SK-N-SH (cell line): ENCODE data around the gene PIAS1. TPM values are rescaled to one million over a fixed set of nuclear protein-coding genes. Genes with fewer than 3 reads are reported as not detected.

Experiments
- CTCF ChIA-PET: fragments of 300-600, 350-600 bp; formaldehyde crosslinking; extraction: SDS; loops from one replicate; lab custom pipeline; 2021; lab: Yijun Ruan, JAX
- POLR2A ChIA-PET: fragments of 350-600 bp; sonication (Branson Sonifier 250); formaldehyde crosslinking; extraction: SDS; loops from one replicate; lab custom pipeline; 2020; ENCODE audit warnings: antibody characterized with exemption, inconsistent platforms; lab: Yijun Ruan, JAX
- DNase-seq: peaks from one replicate; pipeline ENCODE4 v3.0.0; 2012
- H2AFZ ChIP-seq: fragments of 200-600 bp; sonication (generic); 2 replicates; pipeline ENCODE4 v1.8.1; 2016; ENCODE audit warnings: antibody characterized with exemption, mild to moderate bottlenecking, low read depth
- H3F3A ChIP-seq: fragments of 200-600 bp; sonication (generic); replicated peaks from 2 replicates; pipeline ENCODE3; 2016; ENCODE audit warnings: antibody characterized with exemption, mild to moderate bottlenecking; ENCODE audit not compliant: insufficient read depth
- H3K27ac ChIP-seq, 2 experiments: fragments of 200-500 bp in 1 of 2; fragments of 200-600 bp in 1 of 2; sonication (Bioruptor generic) in 1 of 2; sonication (generic), shearing (Covaris generic) in 1 of 2; 2 replicates each; pipeline versions ENCODE4 v1.5.1 to v1.6.1; 2014 to 2016; ENCODE audit warnings: low read depth in 2 of 2, inconsistent platforms in 1 of 2, low read length in 1 of 2, mild to moderate bottlenecking in 1 of 2, mixed read lengths in 1 of 2
- H3K27me3 ChIP-seq: fragments of 200-600 bp; sonication (generic), shearing (Covaris generic); 2 replicates; pipeline ENCODE4 v1.6.1; 2016; ENCODE audit warnings: mixed run types; ENCODE audit not compliant: insufficient read depth
- H3K36me3 ChIP-seq, 2 experiments: fragments of 200-500 bp in 1 of 2; fragments of 200-600 bp in 1 of 2; sonication (Bioruptor generic) in 1 of 2; sonication (generic) in 1 of 2; replicated peaks in 1 of 2; 2 replicates each; pipeline versions ENCODE3 to v1.5.1; 2014 to 2016; ENCODE audit warnings: low read length in 1 of 2, mild to moderate bottlenecking in 1 of 2; ENCODE audit not compliant: insufficient read depth in 2 of 2, control insufficient read depth in 1 of 2
- H3K4me1 ChIP-seq, 2 experiments: fragments of 200-500 bp in 1 of 2; fragments of 200-600 bp in 1 of 2; sonication (Bioruptor generic) in 1 of 2; sonication (generic), shearing (Covaris generic) in 1 of 2; 2 replicates each; pipeline versions ENCODE4 v1.5.1 to v1.6.1; 2014 to 2016; ENCODE audit warnings: low read depth in 1 of 2, low read length in 1 of 2, mixed run types in 1 of 2; ENCODE audit not compliant: insufficient read depth in 2 of 2, control insufficient read depth in 1 of 2
- H3K4me2 ChIP-seq: fragments of 200-600 bp; sonication (generic), shearing (Covaris generic); 2 replicates; pipeline ENCODE4 v1.6.1; 2017; ENCODE audit warnings: mixed run types
- H3K4me3 ChIP-seq, 2 experiments: fragments of 200-500 bp in 1 of 2; fragments of 200-600 bp in 1 of 2; sonication (Bioruptor generic) in 1 of 2; sonication (generic), shearing (Covaris generic) in 1 of 2; 2 replicates each; pipeline versions ENCODE4 v1.5.1 to v1.8.1; 2014 to 2016; ENCODE audit warnings: low read depth in 2 of 2, inconsistent platforms in 1 of 2, low read length in 1 of 2, mild to moderate bottlenecking in 1 of 2, mixed read lengths in 1 of 2, moderate library complexity in 1 of 2
- H3K79me2 ChIP-seq: fragments of 200-600 bp; sonication (generic); 2 replicates; pipeline ENCODE4 v1.8.1; 2017; ENCODE audit warnings: mild to moderate bottlenecking; ENCODE audit not compliant: insufficient read depth
- H3K9ac ChIP-seq: fragments of 200-600 bp; sonication (generic); 2 replicates; pipeline ENCODE4 v1.6.1; 2017; ENCODE audit warnings: mixed run types
- H3K9me2 ChIP-seq: fragments of 200-600 bp; sonication (generic); 2 replicates; pipeline ENCODE4 v1.6.1; 2017; ENCODE audit warnings: mixed run types
- H3K9me3 ChIP-seq: fragments of 200-600 bp; sonication (generic); 2 replicates; pipeline ENCODE4 v1.6.1; 2017; ENCODE audit warnings: mixed run types, mild to moderate bottlenecking, moderate library complexity
- H4K20me1 ChIP-seq: fragments of 200-600 bp; sonication (generic); 2 replicates; pipeline ENCODE4 v1.6.1; 2017; ENCODE audit warnings: mild to moderate bottlenecking, mixed run types; ENCODE audit not compliant: insufficient read depth
- CHD2 ChIP-seq: fragments of 150-350 bp; IDR thresholded peaks from 2 replicates; pipeline ENCODE4 v1.6.1; 2018; ENCODE audit warnings: low read length; ENCODE audit not compliant: partially characterized antibody
- ELF1 ChIP-seq: IDR thresholded peaks from 2 replicates; pipeline ENCODE4 v1.4.0; 2012
- EP300 ChIP-seq, 2 experiments: IDR thresholded peaks; 2 replicates each; pipeline versions ENCODE4 v1.4.0 to v1.6.1; 2012; ENCODE audit warnings: borderline replicate concordance in 1 of 2, low read depth in 1 of 2, low read length in 1 of 2
- FOSL2 ChIP-seq: IDR thresholded peaks from 2 replicates; pipeline ENCODE4 v1.4.0; 2012; ENCODE audit warnings: low read depth, mild to moderate bottlenecking, moderate library complexity, borderline replicate concordance
- FOXM1 ChIP-seq: IDR thresholded peaks from 2 replicates; pipeline ENCODE4 v1.4.0; 2012; ENCODE audit warnings: low read depth, mild to moderate bottlenecking
- GABPA ChIP-seq: IDR thresholded peaks from 2 replicates; pipeline ENCODE4 v1.4.0; 2012; ENCODE audit warnings: low read depth, mild to moderate bottlenecking
- JUND ChIP-seq: IDR thresholded peaks from 2 replicates; pipeline ENCODE4 v1.4.0; 2012
- MAX ChIP-seq: IDR thresholded peaks from 2 replicates; pipeline ENCODE4 v1.4.0; 2012; ENCODE audit warnings: low read depth
- MEF2A ChIP-seq: IDR thresholded peaks from 2 replicates; pipeline ENCODE4 v1.4.0; 2012; ENCODE audit warnings: low read depth, borderline replicate concordance
- MXI1 ChIP-seq: IDR thresholded peaks from 2 replicates; pipeline ENCODE4 v1.6.1; 2012; ENCODE audit warnings: mild to moderate bottlenecking, low read depth, low read length, improper control_type of control experiment
- NFIC ChIP-seq: IDR thresholded peaks from 2 replicates; pipeline ENCODE4 v1.4.0; 2012; ENCODE audit warnings: borderline replicate concordance
- PBX3 ChIP-seq: IDR thresholded peaks from 2 replicates; pipeline ENCODE4; 2012
- POLR2AphosphoS5 ChIP-seq: IDR thresholded peaks from 2 replicates; pipeline ENCODE4 v1.6.1; 2012; ENCODE audit warnings: low read depth, low read length
- RCOR1 ChIP-seq: fragments of 150-350 bp; IDR thresholded peaks from 2 replicates; pipeline ENCODE4 v1.6.1; 2017; ENCODE audit warnings: antibody characterized with exemption, low read length
- RFX5 ChIP-seq: IDR thresholded peaks from 2 replicates; pipeline ENCODE4 v1.6.1; 2012; ENCODE audit warnings: mild to moderate bottlenecking, improper control_type of control experiment, low read length
- TCF12 ChIP-seq: IDR thresholded peaks from 2 replicates; pipeline ENCODE4 v1.4.0; 2012
- TEAD4 ChIP-seq: IDR thresholded peaks from 2 replicates; pipeline ENCODE4 v1.4.0; 2012; ENCODE audit warnings: mild to moderate bottlenecking, borderline replicate concordance; ENCODE audit not compliant: insufficient read depth
- USF2 ChIP-seq: fragments of 150-350 bp; IDR thresholded peaks from 2 replicates; pipeline ENCODE4 v1.6.1; 2017; ENCODE audit warnings: antibody characterized with exemption, low read length, low read depth, borderline replicate concordance
- YY1 ChIP-seq: IDR thresholded peaks from 2 replicates; pipeline ENCODE4 v1.4.0; 2012; ENCODE audit warnings: low read depth, mild to moderate bottlenecking
- WGBS: methylation state at CpG from one replicate; pipeline ENCODE4 v1.1.6; 2017; ENCODE audit warnings: low lambda C conversion rate; 5-methylcytosine and 5-hydroxymethylcytosine counted together
- polyA plus RNA-seq, 3 experiments: library from polyadenylated mRNA; depleted of rRNA; stranded (reverse); fragments of >200 nt; gene quantifications; 2 replicates each; pipeline ENCODE4 v1.2.3, GENCODE V29; 2012

The PIAS1 gene
- polyA plus RNA-seq, 1 of the 3 experiments (the other 2 are of a cell fraction): 9.0 TPM

GRCh38 chr15:68173119-68173518 lies 119.0 kb downstream of the PIAS1 start:
- CTCF ChIA-PET: interaction anchor here (0.6 to 1.7 kb wide), 2 partner anchors 18 to 42 kb away, joined by 3 to 4 read pairs; no protein-coding TSS in a partner anchor
- H3K4me2 ChIP-seq: no peak overlapping the region
- no peak for DNase-seq
- H3K4me3 ChIP-seq: no peak overlapping the region
- H3K27ac ChIP-seq: no peak overlapping the region
- WGBS: 99% methylated on average over 4 of the region's 4 CpGs
- H3K36me3 ChIP-seq: peaks cover 27% of the 10 kb centered on the region in 2 experiments
- no peak overlapping the region for H3K9ac ChIP-seq
- H3K9me2 ChIP-seq: no peaks in the 10 kb centered on the region
- H3K79me2 ChIP-seq: no peaks in the 10 kb centered on the region
- no peaks in the 10 kb centered on the region for H3K9me3 ChIP-seq
- no peaks in the 10 kb centered on the region for H3K27me3 ChIP-seq
- no peaks in the 10 kb centered on the region for H3F3A ChIP-seq
- POLR2A ChIA-PET: no interaction called here
- H3K4me1 ChIP-seq: peaks cover 0 to 2% of the 10 kb centered on the region in 2 experiments; a peak in 1 of 4 replicates
- TF ChIP-seq USF2 (no peak), MEF2A (no peak), FOXM1 (no peak), YY1 (no peak)
- TF ChIP-seq, all 33 proteins: peak for 0
- Histone ChIP-seq H2AFZ (no peak overlapping the region), H4K20me1 (no peaks in the 10 kb centered on the region)

GRCh38 chr15:68175526-68175925 lies 121.4 kb downstream of the PIAS1 start:
- Histone ChIP-seq H3K4me1 (peaks cover 0 to 2% of the 10 kb centered on the region in 2 experiments; a peak in 1 of 4 replicates), H3K9me3 (no peaks in the 10 kb centered on the region), H3K79me2 (no peaks in the 10 kb centered on the region), H3F3A (no peaks in the 10 kb centered on the region), H3K4me3 (no peak overlapping the region), H3K9me2 (no peaks in the 10 kb centered on the region), H3K36me3 (peaks cover 22 to 25% of the 10 kb centered on the region in 2 experiments), H3K27ac (no peak overlapping the region), H2AFZ (no peak overlapping the region), H3K4me2 (no peak overlapping the region), H4K20me1 (no peaks in the 10 kb centered on the region), H3K9ac (no peak overlapping the region), H3K27me3 (no peaks in the 10 kb centered on the region)
- ChIA-PET CTCF (interaction anchor here (1.2 kb wide), 1 partner anchor 312 kb away, joined by 4 read pairs; no protein-coding TSS in a partner anchor), POLR2A (no interaction called here)
- WGBS: 97% methylated on average over 2 of the region's 2 CpGs
- no peak for DNase-seq
- TF ChIP-seq JUND: no peak

- peaks cover 30 to 31% of the 10 kb centered on the region in 2 experiments for H3K36me3 ChIP-seq
- DNase-seq: no peak
- H4K20me1 ChIP-seq: no peaks in the 10 kb centered on the region
- H3K9ac ChIP-seq: no peak overlapping the region
- no peaks in the 10 kb centered on the region for H3K9me2 ChIP-seq
- H3K9me3 ChIP-seq: no peaks in the 10 kb centered on the region
- no peak overlapping the region for H3K4me3 ChIP-seq
- no peak overlapping the region for H3K4me2 ChIP-seq
- CTCF ChIA-PET: no interaction called here
- no peak for TF ChIP-seq YY1
- TF ChIP-seq TCF12: no peak
- no peak for TF ChIP-seq POLR2AphosphoS5
- no peak for TF ChIP-seq RFX5
- no peak for TF ChIP-seq TEAD4
- no peak for TF ChIP-seq EP300 (IDR thresholded peaks at IDR 0.05; ENCODE audit: borderline replicate concordance in 1 of 2, low read depth in 1 of 2, low read length in 1 of 2)
- no peak for TF ChIP-seq GABPA
- no peak for TF ChIP-seq CHD2
- TF ChIP-seq MAX: no peak
- TF ChIP-seq FOSL2: no peak
- no peak for TF ChIP-seq PBX3
- no peak for TF ChIP-seq NFIC
- TF ChIP-seq ELF1: no peak
- no peak for TF ChIP-seq RCOR1
- no peak for TF ChIP-seq MXI1
- H3K27ac ChIP-seq: no peak overlapping the region
- H3F3A ChIP-seq: no peaks in the 10 kb centered on the region
- WGBS: 98% methylated on average over 3 of the region's 3 CpGs
- H3K79me2 ChIP-seq: no peaks in the 10 kb centered on the region
- H3K27me3 ChIP-seq: no peaks in the 10 kb centered on the region
- POLR2A ChIA-PET: no interaction called here
- H3K4me1 ChIP-seq: peaks cover 0 to 2% of the 10 kb centered on the region in 2 experiments; a peak in 1 of 4 replicates
- H2AFZ ChIP-seq: no peak overlapping the region
Measured at GRCh38 chr15:68176601-68177000, 122.5 kb downstream of the PIAS1 start.
